Thoracic aorta (tissue), 2 donors: ENCODE measurements around the gene TMC6. TPM values are rescaled to one million over a fixed set of nuclear protein-coding genes. Genes with fewer than 3 reads are reported as not detected.

ENCODE experiments used
- ATAC-seq: fragments of 150-250 bp; one replicate; pipeline ENCODE4 v1.8.0; 2017; ENCODE audit warnings: low read depth; ENCODE audit not compliant: insufficient number of reproducible peaks, low FRiP score
- DNase-seq: peaks from one replicate; pipeline ENCODE4 v3.0.0-alpha.2; 2020; ENCODE audit warnings: low spot score
- H3K27ac ChIP-seq, 2 donors: fragments of 200-600 bp; sonication (generic); 1 replicate in 1 of 2; 2 replicates in 1 of 2; pipeline ENCODE4 v1.5.1; 2016; ENCODE audit warnings: mild to moderate bottlenecking in 2 of 2, moderate library complexity in 2 of 2
- H3K27me3 ChIP-seq: fragments of 200-600 bp; sonication (generic); replicated peaks from 2 replicates; pipeline ENCODE4 v1.6.0; 2016; ENCODE audit warnings: mild to moderate bottlenecking; ENCODE audit not compliant: insufficient read depth
- H3K36me3 ChIP-seq: fragments of 200-600 bp; sonication (generic); one replicate; pipeline ENCODE4 v1.5.1; 2016
- H3K4me1 ChIP-seq, 2 donors: fragments of 200-600 bp; sonication (generic); 1 replicate in 1 of 2; 2 replicates in 1 of 2; pipeline versions ENCODE4 v1.5.1 to v1.6.0; 2016; ENCODE audit warnings: low read depth in 2 of 2, mild to moderate bottlenecking in 1 of 2; ENCODE audit not compliant: control insufficient read depth in 1 of 2
- H3K4me3 ChIP-seq: fragments of 200-600 bp; sonication (generic); 2 replicates; pipeline ENCODE4 v1.5.1; 2016; ENCODE audit warnings: mild to moderate bottlenecking
- H3K9me3 ChIP-seq: fragments of 200-600 bp; sonication (generic); 2 replicates; pipeline ENCODE4 v1.5.1; 2016
- total RNA-seq, 2 donors: library from RNA; depleted of rRNA; stranded (reverse); fragments of >200 nt; gene quantifications; one replicate each; pipeline versions ENCODE4 v1.1.0 to v1.2.3, GENCODE V29; 2016
- TF ChIP-seq, protein P1 (sequence below): fragments of 200-600 bp; sonication (generic); IDR thresholded peaks from one replicate; pipeline ENCODE4 v1.5.1; 2019; ENCODE audit warnings: antibody characterized with exemption

The TMC6 gene
- total RNA-seq, 2 donors from 2014 or later = 22.6 to 44.3 TPM

DNA sequence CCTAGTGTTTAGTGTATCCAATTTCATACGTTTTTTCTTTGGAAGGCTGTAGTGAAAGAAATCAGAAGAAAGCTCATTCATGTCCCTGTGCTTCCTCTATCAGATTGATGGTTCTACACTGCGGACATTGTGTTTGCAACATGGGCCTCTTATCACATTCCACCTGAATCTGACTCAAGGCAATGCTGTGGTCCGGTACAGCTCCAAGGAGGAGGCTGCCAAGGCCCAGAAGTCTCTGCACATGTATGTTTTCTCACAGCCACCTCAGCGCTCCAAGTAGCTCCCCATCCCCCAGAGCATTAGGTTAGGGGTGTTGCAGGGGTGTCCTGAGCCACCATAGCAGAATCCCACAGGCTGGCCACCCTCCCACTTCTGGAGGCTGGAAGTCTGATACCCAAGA lies 25.2 kb downstream of the TMC6 start:
- ATAC-seq (no peak), DNase-seq (no peak)
- TF ChIP-seq, protein P1, sequence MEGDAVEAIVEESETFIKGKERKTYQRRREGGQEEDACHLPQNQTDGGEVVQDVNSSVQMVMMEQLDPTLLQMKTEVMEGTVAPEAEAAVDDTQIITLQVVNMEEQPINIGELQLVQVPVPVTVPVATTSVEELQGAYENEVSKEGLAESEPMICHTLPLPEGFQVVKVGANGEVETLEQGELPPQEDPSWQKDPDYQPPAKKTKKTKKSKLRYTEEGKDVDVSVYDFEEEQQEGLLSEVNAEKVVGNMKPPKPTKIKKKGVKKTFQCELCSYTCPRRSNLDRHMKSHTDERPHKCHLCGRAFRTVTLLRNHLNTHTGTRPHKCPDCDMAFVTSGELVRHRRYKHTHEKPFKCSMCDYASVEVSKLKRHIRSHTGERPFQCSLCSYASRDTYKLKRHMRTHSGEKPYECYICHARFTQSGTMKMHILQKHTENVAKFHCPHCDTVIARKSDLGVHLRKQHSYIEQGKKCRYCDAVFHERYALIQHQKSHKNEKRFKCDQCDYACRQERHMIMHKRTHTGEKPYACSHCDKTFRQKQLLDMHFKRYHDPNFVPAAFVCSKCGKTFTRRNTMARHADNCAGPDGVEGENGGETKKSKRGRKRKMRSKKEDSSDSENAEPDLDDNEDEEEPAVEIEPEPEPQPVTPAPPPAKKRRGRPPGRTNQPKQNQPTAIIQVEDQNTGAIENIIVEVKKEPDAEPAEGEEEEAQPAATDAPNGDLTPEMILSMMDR = no peak
- no peaks in the 10 kb centered on the region for H3K4me1 ChIP-seq
- no peak overlapping the region for H3K27ac ChIP-seq
- H3K27me3 ChIP-seq = no peaks in the 10 kb centered on the region
- H3K4me3 ChIP-seq = no peak overlapping the region
- H3K36me3 ChIP-seq = peaks cover 50% of the 10 kb centered on the region
- no peaks in the 10 kb centered on the region for H3K9me3 ChIP-seq

DNA sequence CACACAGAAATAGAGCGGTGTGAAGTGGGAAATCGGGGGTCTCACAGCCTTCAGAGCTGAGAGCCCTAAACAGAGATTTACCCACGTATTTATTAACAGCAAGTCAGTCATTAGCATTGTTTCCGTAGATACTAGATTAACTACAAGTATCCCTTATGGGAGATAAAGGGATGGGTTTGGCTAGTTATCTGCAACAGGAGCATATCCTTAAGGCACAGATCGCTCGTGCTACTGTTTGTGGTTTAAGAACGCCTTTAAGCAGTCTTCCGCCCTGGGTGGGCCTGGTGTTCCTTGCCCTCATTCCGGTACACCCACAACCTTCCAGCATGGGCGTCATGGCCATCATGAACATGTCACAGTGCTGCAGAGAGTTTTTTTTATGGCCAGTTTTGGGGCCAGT lies 27.0 kb downstream of the TMC6 start:
- H3K36me3 ChIP-seq = peaks cover 61% of the 10 kb centered on the region
- ATAC-seq = no peak
- H3K4me1 ChIP-seq = no peaks in the 10 kb centered on the region
- no peak overlapping the region for H3K4me3 ChIP-seq
- no peak for DNase-seq
- H3K9me3 ChIP-seq = no peaks in the 10 kb centered on the region
- no peaks in the 10 kb centered on the region for H3K27me3 ChIP-seq
- H3K27ac ChIP-seq = no peak overlapping the region
- TF ChIP-seq, protein P1 = no peak

DNA sequence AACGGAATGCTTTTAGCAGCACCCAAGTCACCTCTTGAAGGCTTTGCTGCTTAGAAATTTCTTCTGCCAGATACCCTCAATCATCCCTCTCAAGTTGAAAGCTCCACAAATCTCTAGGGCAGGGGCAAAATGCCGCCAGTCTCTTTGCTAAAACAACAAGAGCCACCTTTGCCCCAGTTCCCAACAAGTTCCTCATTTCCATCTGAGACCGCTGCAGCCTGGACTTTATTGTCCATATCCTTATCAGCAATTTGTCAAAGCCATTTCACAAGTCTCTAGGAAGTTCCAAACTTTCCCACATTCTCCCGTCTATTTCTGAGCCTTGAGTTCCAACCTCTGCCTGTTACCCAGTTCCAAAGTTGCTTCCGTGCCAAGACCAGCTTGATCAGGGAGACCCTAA lies 27.4 kb downstream of the TMC6 start:
- H3K27ac ChIP-seq = no peak overlapping the region
- H3K9me3 ChIP-seq = no peaks in the 10 kb centered on the region
- H3K4me3 ChIP-seq = no peak overlapping the region
- DNase-seq (no peak), ATAC-seq (no peak)
- TF ChIP-seq, protein P1 = no peak
- H3K4me1 ChIP-seq = no peaks in the 10 kb centered on the region
- no peaks in the 10 kb centered on the region for H3K27me3 ChIP-seq
- H3K36me3 ChIP-seq = peaks cover 65% of the 10 kb centered on the region

GRCh38 chr17:78096093-78096492 lies 32.5 kb downstream of the TMC6 start:
- peaks cover 76% of the 10 kb centered on the region for H3K36me3 ChIP-seq
- no peaks in the 10 kb centered on the region for H3K9me3 ChIP-seq
- H3K4me3 ChIP-seq = no peak overlapping the region
- TF ChIP-seq, protein P1 = no peak
- H3K27me3 ChIP-seq = no peaks in the 10 kb centered on the region
- H3K4me1 ChIP-seq = no peaks in the 10 kb centered on the region
- ATAC-seq (no peak), DNase-seq (no peak)
- H3K27ac ChIP-seq = no peak overlapping the region

DNA sequence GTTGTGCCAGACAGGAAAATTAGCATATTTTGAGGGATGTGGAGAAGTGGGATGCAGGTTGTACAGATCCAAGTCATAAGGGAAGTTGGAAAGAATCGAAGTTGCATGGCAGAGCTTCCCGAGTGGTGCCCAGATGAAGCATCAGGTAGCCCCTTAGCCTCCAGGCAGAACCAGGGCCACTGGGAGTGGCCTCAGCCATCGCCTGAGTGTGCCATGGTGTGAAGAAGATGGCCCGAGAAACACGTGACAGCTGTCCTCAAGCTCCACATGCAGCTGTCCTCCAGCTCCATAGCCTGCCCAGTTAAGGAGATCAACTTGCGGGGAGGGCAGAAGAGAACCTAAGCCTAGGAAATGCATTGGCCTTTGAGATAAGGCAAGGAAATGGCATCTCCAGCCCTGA lies 33.5 kb downstream of the TMC6 start:
- Histone ChIP-seq H3K4me3 (no peak overlapping the region), H3K9me3 (no peaks in the 10 kb centered on the region), H3K27me3 (no peaks in the 10 kb centered on the region), H3K4me1 (no peaks in the 10 kb centered on the region), H3K27ac (no peak overlapping the region), H3K36me3 (peaks cover 86% of the 10 kb centered on the region)
- no peak for DNase-seq
- ATAC-seq = no peak
- TF ChIP-seq, protein P1 = no peak
